Lung (tissue), 12 donors: ENCODE measurements around the gene ASAP2. TPM values are rescaled to one million over a fixed set of nuclear protein-coding genes. Genes with fewer than 3 reads are reported as not detected.
A peak's percentile ranks its signal among the peaks of the same experiment; 100 is the strongest.

Experiments used
- ATAC-seq: fragments of 200-7000 bp; cut with Tn5 transposase; one replicate; pipeline ENCODE4 v1.9.1; 2020; ENCODE audit warnings: moderate number of reproducible peaks; ENCODE audit not compliant: insufficient read depth, low FRiP score
- DNase-seq, 3 donors: peaks; one replicate each; pipeline ENCODE4 v3.0.0-alpha.2; 2013 to 2017
- H3K27ac ChIP-seq, 2 donors: one replicate each; pipeline ENCODE4 v1.5.1; 2013; ENCODE audit warnings: mild to moderate bottlenecking in 2 of 2, moderate library complexity in 2 of 2, control low read depth in 1 of 2, inconsistent platforms in 1 of 2, low read depth in 1 of 2, low read length in 1 of 2
- H3K27me3 ChIP-seq, 3 donors: one replicate each; pipeline ENCODE4 v1.5.1; 2013; ENCODE audit warnings: low read length in 2 of 3; ENCODE audit not compliant: control insufficient read depth in 3 of 3, insufficient read depth in 3 of 3
- H3K36me3 ChIP-seq, 4 donors: one replicate each; pipeline ENCODE4 v1.5.1; 2013; ENCODE audit warnings: low read length in 4 of 4, mild to moderate bottlenecking in 1 of 4, moderate library complexity in 1 of 4; ENCODE audit not compliant: control insufficient read depth in 4 of 4, insufficient read depth in 4 of 4
- H3K4me1 ChIP-seq, 5 donors: one replicate each; pipeline ENCODE4 v1.5.1; 2013; ENCODE audit warnings: low read length in 5 of 5, mild to moderate bottlenecking in 2 of 5, moderate library complexity in 1 of 5; ENCODE audit not compliant: control insufficient read depth in 5 of 5, insufficient read depth in 5 of 5
- H3K4me3 ChIP-seq: one replicate; pipeline ENCODE4 v1.5.1; 2013; ENCODE audit warnings: mild to moderate bottlenecking, control low read depth, moderate library complexity
- H3K9ac ChIP-seq, 2 donors: one replicate each; pipeline ENCODE4 v1.5.1; 2013; ENCODE audit warnings: low read length in 2 of 2, control low read depth in 1 of 2; ENCODE audit not compliant: insufficient read depth in 1 of 2
- H3K9me3 ChIP-seq, 4 donors: one replicate each; pipeline ENCODE4 v1.5.1; 2013; ENCODE audit warnings: low read length in 3 of 4, mild to moderate bottlenecking in 1 of 4, moderate library complexity in 1 of 4; ENCODE audit not compliant: control insufficient read depth in 4 of 4, insufficient read depth in 3 of 4
- WGBS, 2 donors: extraction: QIAGEN DNeasy Blood & Tissue Kit; methylation state at CpG; one replicate each; pipeline ENCODE4 v1.1.7; 2013; 5-methylcytosine and 5-hydroxymethylcytosine counted together
- polyA plus RNA-seq, 2 donors: library from polyadenylated mRNA; stranded (reverse); fragments of 200-250 nt; gene quantifications; one replicate each; pipeline ENCODE4 v1.2.1, GENCODE V29; 2013
- total RNA-seq, 2 donors: library from RNA; depleted of rRNA in 1 of 2; stranded (reverse); fragments of >200 nt in 1 of 2; gene quantifications; one replicate each; pipeline ENCODE4 v1.2.1, GENCODE V29; 2014 to 2021
- TF ChIP-seq, protein P1 (sequence below): IDR thresholded peaks from 2 replicates; pipeline ENCODE4 v1.5.1; 2012; ENCODE audit warnings: mild to moderate bottlenecking; ENCODE audit errors: control extremely low read depth, extremely low read depth
- donor health status: control.
- donor health status: control.
- donor health status: Bipolar disorder and iron deficiency.
- donor health status: healthy.
- donor health status: DM: yes; HTN: yes; CAD: no.

ASAP2 gene
- total and polyA plus RNA-seq, 4 donors = 7.4 to 30.9 (median 17.0) TPM

DNA sequence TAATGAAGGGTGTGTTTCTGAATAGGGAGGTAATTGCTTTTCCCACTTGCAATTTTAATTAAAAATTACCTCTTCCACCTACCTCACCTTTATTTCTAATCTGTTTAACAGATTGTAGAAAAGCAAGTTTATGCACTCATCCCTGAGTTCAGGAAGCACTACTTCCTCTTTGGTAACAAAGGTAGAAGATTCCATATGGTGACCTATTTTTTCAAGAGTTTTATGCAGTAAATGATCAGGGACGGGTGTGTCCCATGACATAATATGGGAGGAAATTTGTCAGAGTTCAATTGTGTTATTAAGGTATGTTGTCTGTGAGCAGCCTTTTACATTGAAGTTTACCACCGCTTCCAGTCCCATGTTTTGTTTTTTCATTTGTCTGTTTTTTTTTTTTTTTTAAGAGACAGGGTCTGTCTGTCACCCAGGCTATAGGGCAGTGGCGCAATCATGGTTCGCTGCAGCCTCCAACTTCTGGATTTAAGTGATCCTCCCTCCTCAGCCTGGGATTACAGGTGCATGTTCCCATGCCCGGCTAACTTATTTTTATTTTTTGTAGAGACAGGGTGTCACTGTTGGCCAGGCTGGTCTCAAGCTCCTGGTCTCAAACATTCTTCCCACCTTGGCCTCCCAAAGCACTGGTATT lies 68.2 kb downstream of the ASAP2 start:
- no peak for DNase-seq
- Histone ChIP-seq H3K36me3 (peaks cover 0 to under 1% (median 0%) of the 10 kb centered on the region in 4 donors), H3K27ac (peak overlapping the region; percentile 26 to 61), H3K4me1 (peaks cover 0 to 12% (median 2%) of the 10 kb centered on the region in 5 donors), H3K27me3 (no peaks in the 10 kb centered on the region), H3K9me3 (no peaks in the 10 kb centered on the region), H3K4me3 (no peak overlapping the region), H3K9ac (no peak overlapping the region)
- no peak for ATAC-seq
- TF ChIP-seq, protein P1, sequence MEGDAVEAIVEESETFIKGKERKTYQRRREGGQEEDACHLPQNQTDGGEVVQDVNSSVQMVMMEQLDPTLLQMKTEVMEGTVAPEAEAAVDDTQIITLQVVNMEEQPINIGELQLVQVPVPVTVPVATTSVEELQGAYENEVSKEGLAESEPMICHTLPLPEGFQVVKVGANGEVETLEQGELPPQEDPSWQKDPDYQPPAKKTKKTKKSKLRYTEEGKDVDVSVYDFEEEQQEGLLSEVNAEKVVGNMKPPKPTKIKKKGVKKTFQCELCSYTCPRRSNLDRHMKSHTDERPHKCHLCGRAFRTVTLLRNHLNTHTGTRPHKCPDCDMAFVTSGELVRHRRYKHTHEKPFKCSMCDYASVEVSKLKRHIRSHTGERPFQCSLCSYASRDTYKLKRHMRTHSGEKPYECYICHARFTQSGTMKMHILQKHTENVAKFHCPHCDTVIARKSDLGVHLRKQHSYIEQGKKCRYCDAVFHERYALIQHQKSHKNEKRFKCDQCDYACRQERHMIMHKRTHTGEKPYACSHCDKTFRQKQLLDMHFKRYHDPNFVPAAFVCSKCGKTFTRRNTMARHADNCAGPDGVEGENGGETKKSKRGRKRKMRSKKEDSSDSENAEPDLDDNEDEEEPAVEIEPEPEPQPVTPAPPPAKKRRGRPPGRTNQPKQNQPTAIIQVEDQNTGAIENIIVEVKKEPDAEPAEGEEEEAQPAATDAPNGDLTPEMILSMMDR = no peak
- 81 to 84% methylated on average over 5 of the region's 5 CpGs for WGBS, 2 donors

DNA sequence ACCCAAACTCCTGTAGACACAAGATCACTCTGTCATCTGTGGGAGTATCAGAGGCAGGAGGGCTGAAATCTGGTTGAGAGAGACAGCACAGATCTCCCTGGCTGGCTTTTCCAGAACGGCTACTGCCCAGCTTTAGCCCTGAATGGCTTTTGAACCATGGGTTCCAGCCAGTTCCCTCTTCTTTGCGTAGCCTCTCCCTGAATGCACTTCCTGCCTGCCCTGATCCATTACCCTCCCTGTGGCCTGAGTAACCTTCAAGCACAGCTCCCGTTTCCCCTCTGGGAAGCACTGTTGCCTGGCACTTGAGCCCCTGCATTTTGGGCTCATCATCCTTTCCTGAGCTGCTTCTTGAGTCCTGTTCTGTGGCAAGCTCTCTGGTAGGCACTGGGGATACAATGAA lies 68.8 kb downstream of the ASAP2 start:
- ATAC-seq (no peak), DNase-seq (no peak)
- Histone ChIP-seq H3K27me3 (no peaks in the 10 kb centered on the region), H3K27ac (peak overlapping the region; percentile 26 to 61), H3K9me3 (no peaks in the 10 kb centered on the region), H3K4me1 (peaks cover 0 to 12% (median 0%) of the 10 kb centered on the region in 5 donors), H3K36me3 (peaks cover 0 to 5% (median 0%) of the 10 kb centered on the region in 4 donors), H3K4me3 (no peak overlapping the region), H3K9ac (no peak overlapping the region)
- TF ChIP-seq, protein P1 = no peak
- 45 to 61% methylated on average over 3 of the region's 3 CpGs for WGBS, 2 donors

DNA sequence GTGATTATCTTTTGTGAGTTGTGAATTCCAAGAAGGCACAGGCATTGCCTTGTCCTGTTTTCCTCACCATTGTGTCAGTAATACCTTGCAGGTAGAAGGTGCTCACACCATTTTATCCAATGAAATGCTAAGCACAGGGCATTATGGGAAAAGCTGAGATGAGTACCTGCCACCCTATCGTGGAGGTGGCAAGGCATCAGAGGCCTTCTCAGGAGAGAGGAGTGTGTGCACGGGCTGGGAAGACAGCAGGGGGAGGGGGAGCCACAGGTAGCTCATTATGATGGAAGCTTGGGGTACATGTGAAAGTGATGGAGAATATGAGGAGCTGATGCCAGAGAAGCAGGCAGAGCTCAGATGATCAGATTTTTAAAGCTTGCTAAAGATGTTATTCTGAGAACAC lies 69.5 kb downstream of the ASAP2 start:
- H3K4me1 ChIP-seq = peaks cover 0 to 12% (median 0%) of the 10 kb centered on the region in 5 donors
- peaks cover 0 to 7% (median under 1%) of the 10 kb centered on the region in 4 donors for H3K36me3 ChIP-seq
- TF ChIP-seq, protein P1 = no peak
- 94% methylated on average over 2 of the region's 2 CpGs for WGBS, 2 donors
- DNase-seq = no peak
- H3K27me3 ChIP-seq = no peaks in the 10 kb centered on the region
- no peaks in the 10 kb centered on the region for H3K9me3 ChIP-seq
- H3K4me3 ChIP-seq = no peak overlapping the region
- H3K9ac ChIP-seq = peak overlapping the region in 1 of 2 donors; percentile 34
- H3K27ac ChIP-seq = no peak overlapping the region
- ATAC-seq = no peak
